GM10248 (cell line): ENCODE data around the gene ZNF396.
A peak's percentile ranks its signal among the peaks of the same experiment; 100 is the strongest.

Experiments
- CTCF ChIA-PET: fragments of 300-600 bp; sonication (Branson Sonifier 250); formaldehyde crosslinking; extraction: SDS; loops from one replicate; lab custom pipeline; 2021; ENCODE audit warnings: antibody characterized with exemption; lab: Yijun Ruan, JAX
- POLR2A ChIA-PET: fragments of 350-650 bp; sonication (Branson Sonifier 250); formaldehyde crosslinking; extraction: SDS; loops from one replicate; lab custom pipeline; 2020; ENCODE audit warnings: antibody characterized with exemption; lab: Yijun Ruan, JAX
- DNase-seq: peaks from one replicate; pipeline ENCODE4 v3.0.0; 2012; ENCODE audit errors: extremely low spot score
- CTCF ChIP-seq: IDR thresholded peaks from 2 replicates; pipeline ENCODE4 v1.5.1; 2012; ENCODE audit warnings: mild to moderate bottlenecking, low read depth; ENCODE audit errors: extremely low read depth, missing control alignments, control extremely low read depth

Gene ZNF396

GRCh38 chr18:35376742-35377695, at the start of gene ZNF396:
Gene ZNF396 (minus strand): TSS chr18:35377337. CDS start chr18:35374292, 3,045 bp downstream.
- POLR2A ChIA-PET = no interaction called here
- TF ChIP-seq CTCF = no peak
- CTCF ChIA-PET = no interaction called here
- DNase-seq = peak; percentile 82

GRCh38 chr18:35426786-35427185, 49.6 kb upstream of the ZNF396 start:
- no peak for DNase-seq
- POLR2A ChIA-PET = no interaction called here
- CTCF ChIA-PET = interaction anchor here (1.0 to 3.4 kb wide), 4 partner anchors 10 to 66 kb away, joined by 3 to 13 read pairs (median 4); no protein-coding TSS in a partner anchor
- no peak for TF ChIP-seq CTCF

GRCh38 chr18:35424356-35424755, 47.2 kb upstream of the ZNF396 start:
- no peak for TF ChIP-seq CTCF
- no peak for DNase-seq
- POLR2A ChIA-PET = no interaction called here
- CTCF ChIA-PET = interaction anchor here (3.7 kb wide), 1 partner anchor 14 kb away, joined by 13 read pairs; no protein-coding TSS in a partner anchor

GRCh38 chr18:35422237-35422636, 45.1 kb upstream of the ZNF396 start:
- POLR2A ChIA-PET = no interaction called here
- DNase-seq = no peak

GRCh38 chr18:35418610-35419009, 41.5 kb upstream of the ZNF396 start:
- no peak for TF ChIP-seq CTCF
- no peak for DNase-seq
- POLR2A ChIA-PET = no interaction called here
- CTCF ChIA-PET = no interaction called here

More at GRCh38 chr18:35422237-35422636, 45.1 kb upstream of the ZNF396 start:
- CTCF ChIA-PET = interaction anchor here (1.1 to 3.7 kb wide), 6 partner anchors 8 to 58 kb away, joined by 3 to 13 read pairs (median 8); no protein-coding TSS in a partner anchor
- TF ChIP-seq CTCF = no peak

GRCh38 chr18:35417223-35417622, 40.1 kb upstream of the ZNF396 start:
- TF ChIP-seq CTCF = no peak
- ChIA-PET CTCF (interaction anchor here (1.0 kb wide), 1 partner anchor 31 kb away, joined by 3 read pairs; no protein-coding TSS in a partner anchor), POLR2A (no interaction called here)
- no peak for DNase-seq
